Activated CD4-positive, CD25-positive, alpha-beta regulatory T cell (primary cell): ENCODE measurements around the gene KRTAP10-10.
"Not testable (repeated sequence)": the region's sequence is repeated elsewhere in the genome, so short reads cannot be mapped to it uniquely, and the experiment has no call there.

Experiments used
- DNase-seq, 4 experiments: peaks; one replicate each; lab custom pipeline; 2025; lab: John Stamatoyannopoulos, UW

The KRTAP10-10 gene

DNA sequence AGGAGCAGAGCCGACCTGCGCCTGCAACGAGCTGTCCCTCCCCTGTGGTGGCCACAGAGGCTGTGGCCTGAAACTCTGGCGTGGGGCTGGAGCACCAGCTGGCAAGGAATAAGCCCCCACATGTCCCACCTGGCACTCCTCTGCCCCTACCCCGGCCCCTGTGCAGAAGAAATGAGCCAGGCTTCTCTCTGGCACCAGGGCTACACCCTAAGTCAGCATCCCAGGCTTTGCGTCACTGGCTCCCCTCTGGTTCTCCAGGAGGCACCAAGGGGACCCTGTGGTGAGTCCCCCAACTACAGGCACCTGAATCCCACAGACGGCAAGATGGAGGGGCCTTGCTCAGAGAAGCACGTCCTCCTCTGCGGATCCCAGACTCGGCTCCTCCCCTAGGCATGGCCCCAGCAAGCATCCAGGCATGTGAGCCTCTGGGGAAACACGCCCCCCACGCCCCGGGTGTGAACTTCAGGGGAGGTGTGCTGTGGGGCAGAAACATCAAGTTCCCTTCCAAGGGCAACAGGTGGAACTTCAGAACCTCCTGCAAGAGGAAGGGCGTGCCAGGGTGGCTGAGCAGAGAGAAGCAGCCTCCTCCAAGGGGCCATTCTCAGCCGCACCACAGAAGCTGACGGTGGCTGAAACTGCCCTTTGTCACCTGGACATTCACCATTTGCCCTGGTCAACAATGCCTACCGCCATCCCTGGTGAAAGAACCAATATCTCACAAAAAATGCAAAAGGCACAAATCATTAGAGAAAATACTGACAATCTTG lies 33.9 kb upstream of the KRTAP10-10 start:
- DNase-seq: no peak

DNA sequence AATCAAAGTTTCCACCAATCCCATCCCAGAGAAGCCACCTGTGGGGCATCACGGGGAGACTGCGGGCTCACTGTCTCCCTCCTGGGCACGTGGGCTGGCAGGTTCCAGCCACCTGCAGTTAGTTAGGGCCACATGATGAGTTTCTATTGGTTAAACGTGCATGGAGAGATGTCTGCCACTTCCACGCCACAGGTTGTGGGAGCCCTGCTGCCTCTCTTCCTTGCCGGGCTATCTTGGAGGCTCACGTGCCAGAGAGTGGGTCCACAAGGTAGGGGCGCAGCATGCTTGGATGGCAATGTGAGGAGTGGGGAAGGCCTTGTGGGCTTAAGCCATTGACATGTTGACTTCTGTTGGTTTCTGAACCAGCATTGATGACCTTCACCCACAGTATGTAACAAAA lies 33.2 kb upstream of the KRTAP10-10 start:
- no peak for DNase-seq

DNA sequence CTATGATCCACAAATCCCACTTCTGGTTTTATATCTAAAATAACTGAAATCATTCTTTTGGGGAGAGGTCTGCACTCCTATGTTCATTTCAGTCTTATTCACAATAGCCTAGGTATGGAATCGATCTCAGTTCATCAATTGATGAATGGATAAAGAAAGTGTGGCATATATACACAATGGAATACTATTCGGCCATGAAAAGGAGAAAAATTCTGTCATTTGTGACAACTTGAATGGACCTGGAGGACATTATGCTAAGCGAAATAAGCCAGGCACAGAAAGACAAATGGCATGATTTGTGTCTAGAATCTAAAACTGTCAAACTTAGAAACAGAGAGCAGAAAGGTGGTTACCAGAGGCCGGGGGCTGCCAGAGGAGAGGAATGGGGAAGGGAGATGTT lies 30.7 kb upstream of the KRTAP10-10 start:
- DNase-seq: no peak

DNA sequence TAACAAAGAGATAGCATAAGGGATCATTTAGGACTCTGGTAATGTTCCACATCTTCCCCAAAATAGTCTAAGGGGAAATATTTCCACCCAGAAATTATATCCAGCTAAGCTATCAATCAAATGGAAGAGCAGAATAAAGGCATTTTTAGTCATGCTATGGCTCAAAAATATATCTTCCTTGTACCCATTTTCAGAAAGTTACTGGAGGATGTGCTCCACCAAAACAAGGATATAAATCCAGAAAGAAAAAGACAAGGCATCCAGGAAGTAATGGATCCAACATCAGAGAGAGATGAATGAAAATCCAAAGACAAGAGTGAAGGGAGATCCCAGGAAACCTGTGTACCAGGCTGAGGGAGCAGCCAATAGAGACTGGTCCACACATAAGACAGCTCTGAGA lies 28.0 kb upstream of the KRTAP10-10 start:
- no peak for DNase-seq

DNA sequence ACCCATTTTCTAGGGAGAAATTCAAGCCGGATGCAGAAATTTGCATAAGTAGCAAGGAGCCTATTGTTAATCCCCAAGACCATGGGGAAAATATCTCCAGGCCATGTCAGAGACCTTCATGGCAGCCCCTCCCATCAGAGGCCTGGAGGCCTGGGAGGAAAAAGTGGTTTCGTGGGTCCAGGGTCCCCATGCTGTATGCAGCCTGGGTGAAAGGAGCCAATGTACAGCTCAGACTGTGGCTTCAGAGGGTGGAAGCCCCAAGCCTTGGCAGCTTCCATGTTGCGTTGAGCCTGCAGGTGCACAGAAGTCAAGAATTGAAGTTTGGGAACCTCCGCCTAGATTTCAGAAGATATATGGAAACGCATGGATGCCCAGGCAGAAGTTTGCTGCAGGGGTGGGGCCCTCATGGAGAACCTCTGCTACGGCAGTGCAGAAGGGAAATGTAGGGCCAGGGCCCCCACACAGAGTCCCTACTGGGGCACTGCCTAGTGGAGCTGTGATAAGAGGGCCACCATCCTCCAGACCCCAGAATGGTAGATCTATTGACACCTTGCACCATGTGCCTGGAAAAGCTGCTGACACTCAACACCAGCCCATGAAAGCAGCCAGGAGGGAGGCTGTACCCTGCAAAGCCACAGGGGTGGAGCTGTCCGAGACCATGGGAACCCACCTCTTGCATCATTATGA lies 26.9 kb upstream of the KRTAP10-10 start:
- DNase-seq: not testable (repeated sequence)

DNA sequence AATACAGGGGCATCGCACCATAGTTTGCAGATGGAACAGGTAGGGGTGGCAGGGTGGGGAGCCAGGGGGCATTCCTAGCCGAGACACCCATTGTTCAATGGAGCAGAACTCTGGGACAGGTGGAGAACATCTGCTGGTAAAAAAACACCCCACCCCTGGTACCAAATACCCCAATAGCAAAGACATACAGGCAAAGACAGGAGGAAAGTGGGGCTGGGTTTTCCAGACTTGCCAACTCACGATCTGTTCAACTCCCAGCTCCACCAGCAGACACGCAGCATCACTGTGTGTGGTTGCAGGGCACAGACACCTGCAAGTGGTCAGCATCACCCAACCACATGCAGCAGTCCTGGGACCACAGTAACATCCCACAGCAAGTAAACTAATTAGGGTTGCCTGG lies 25.6 kb upstream of the KRTAP10-10 start:
- DNase-seq: no peak

DNA sequence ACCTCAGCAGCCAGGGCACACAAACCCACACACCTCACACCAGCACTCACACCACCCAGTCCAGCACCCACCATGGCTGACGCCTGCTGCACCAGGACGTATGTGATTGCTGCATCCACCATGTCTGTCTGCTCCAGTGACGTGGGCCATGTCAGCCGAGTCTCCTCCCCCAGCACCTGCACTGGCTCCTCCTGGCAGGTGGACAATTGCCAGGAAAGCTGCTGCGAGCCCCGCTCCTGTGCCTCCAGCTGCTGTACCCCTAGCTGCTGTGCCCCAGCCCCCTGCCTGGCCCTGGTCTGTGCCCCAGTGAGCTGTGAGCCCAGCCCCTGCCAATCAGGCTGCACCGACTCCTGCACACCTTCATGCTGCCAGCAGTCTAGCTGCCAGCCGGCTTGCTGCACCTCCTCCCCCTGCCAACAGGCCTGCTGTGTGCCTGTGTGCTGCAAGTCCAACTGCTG lies 25.1 kb upstream of the KRTAP10-10 start, which contains the start of gene KRTAP10-8:
Gene KRTAP10-8, plus strand, starts transcription at position 51 of the 458 bp plus-strand sequence. Its CDS starts 22 bp downstream, at position 73.
- DNase-seq: no peak

DNA sequence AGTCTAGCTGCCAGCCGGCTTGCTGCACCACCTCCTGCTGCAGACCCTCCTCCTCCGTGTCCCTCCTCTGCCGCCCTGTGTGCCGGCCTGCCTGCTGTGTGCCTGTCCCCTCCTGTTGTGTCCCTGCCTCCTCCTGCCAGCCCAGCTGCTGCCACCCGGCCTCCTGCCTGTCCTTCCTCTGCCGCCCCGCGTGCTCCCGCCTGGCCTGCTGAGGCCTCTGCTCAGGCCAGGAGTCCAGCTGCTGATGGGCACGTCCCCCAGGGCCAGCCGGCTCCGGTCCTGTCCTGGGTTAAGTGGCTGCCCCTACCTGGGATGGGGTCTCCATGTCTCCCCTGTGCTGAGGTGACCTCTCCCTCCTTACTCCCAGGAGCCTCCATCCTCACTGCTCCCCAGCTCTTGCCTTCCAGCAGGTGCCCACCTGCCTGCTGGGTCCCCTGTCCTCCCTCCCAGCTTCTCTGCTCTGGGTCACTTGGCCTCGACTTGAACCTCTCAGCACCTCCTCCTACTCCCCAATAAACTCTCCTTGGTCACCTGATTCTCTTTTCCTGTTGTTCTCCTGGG lies 24.4 kb upstream of the KRTAP10-10 start:
- DNase-seq: no peak

DNA sequence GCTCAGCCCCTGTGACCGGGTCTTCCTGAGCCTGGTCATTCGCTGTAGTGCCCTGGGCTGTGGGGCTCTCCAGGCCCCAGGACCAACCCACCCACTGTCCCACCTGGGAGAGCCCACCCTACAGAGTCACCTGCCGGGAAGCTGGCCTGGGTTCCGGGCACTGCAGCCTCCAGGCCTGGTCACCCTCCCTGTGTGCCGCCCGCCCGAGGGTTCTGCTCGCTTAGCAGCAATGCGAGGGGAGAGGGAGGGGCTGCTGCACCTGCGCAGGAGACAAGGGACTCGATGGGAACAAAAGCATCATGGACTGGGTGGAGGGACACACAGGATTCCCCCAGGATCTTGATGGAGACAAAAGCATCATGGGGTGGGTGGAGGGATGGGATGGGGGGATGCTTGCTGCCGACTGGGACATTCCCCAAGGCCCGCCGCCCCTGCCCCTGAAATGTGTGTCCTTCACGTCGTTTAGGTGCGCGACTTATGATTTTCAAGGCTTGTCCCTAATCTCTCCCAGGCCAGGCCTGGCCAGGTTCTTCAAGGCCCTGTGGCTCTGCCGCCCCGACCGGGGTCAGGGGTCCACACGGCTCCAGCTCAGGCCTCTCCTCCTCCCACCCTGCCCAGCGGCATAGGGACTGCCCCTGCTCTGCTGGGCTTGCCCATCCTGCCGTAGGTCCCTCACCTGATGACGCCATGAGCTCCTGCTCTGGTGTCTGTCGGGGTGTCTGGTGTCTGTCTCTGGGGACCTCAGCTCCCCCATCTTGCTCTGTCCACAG lies 23.6 kb upstream of the KRTAP10-10 start:
- no peak for DNase-seq

DNA sequence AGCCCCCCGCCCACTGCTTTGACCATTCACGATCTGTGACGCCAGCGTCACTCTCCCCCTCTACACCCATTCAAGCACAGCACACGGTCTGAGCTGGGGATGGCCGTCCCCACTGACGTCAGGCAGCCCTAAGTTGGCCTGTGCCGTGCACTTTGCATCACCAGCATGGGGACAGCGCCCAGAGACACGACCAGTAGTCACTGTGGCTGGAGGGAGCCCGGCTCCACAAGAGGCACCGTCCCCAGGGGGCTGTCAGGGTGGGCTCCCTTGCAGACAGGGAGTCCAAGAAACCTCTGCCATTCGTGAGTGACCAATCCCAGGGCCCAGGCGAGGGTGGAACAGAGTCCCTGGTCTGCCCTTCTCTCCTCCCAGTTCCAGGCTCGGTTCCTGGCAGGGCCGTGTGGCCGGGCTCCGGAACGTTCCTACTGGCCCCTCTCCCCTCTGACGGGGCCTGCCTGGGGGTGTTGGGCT lies 23.0 kb upstream of the KRTAP10-10 start:
- DNase-seq: no peak

DNA sequence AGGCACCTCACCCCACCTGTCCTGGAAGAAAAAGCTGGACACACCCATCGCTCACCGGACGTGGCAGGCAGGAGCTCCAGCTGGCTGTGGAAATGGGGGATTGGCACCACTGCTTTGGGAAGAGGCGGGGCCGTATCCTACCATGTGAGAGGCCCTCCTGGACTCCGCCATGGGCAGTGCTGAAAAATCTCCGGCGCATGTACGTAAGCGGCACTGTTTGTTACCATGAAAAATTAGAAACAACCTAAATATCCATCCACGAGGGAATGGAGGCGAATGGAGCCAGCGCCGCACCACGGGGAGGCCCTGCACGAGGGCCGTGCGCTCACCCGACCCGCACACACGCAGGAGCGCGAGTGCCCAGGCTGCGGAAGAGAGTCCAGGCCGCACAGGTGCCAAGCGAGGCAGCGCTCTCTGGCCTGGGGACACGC lies 22.2 kb upstream of the KRTAP10-10 start:
- DNase-seq: no peak

DNA sequence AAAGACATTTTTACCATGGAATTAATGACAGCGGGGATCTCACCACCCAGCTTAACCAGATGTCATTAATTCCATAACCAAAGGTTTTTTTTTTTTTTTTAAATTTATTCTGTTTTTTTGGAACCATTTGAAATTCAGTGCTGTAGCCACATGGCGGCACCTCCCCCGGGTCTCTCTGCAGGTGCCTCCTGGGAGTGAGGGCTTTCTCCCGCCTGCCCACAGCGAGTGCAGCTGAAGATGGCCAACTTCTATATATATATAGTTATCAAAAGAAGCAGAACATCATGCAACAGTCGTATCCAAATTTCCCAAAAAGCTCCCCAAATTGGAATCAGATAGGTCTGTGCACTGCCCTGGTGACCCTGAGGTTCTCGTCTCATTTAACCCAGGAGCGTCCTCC lies 21.7 kb upstream of the KRTAP10-10 start:
- DNase-seq: no peak

DNA sequence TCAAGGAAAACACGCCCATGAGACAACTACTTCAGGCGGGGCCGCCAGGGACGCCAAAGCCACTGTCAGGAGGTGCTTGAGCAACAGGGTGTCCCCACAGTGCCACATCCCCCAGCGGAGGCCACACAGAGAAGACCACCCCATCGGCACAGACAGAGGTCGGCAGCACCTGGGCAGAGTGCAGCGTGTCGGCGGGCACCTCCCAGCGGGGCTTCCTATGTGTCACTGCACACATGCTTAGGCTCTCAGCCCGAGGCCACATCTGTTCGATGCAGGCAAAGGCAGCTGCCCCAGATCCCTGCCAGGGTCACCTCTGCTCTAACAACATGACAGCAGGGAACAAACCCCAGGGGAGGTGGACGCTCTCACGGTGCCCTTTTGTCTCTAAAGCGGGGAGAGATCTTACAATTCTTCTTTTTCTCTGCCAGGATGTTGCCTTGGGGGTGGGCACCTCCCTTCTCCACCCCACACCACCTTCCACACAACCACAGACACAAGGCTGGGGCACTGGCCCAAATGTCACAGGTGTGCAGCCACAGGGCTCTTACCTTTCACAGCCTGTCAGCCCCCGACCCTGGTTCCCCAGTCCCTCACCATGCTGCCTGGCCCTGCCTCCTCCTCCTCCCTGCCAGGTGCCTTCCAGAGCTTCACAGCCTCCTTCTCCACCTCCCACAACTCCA lies 21.1 kb upstream of the KRTAP10-10 start:
- no peak for DNase-seq

DNA sequence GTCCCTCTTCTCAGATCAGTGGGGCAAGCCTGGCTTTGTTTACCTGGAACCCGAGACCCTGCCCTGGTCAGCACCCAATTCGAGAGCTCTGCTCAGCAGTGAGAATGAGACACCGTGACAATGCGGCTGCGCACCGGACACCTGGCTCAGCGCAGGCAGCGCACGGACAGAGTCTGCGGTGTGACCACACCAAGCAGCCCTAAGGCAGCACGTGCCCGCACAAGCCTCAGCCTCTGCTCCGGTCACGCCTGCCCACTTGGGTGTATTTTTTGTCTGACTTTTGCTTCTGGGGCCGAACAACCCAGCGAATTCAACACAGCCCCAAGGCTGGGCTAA lies 20.6 kb upstream of the KRTAP10-10 start:
- DNase-seq: no peak

DNA sequence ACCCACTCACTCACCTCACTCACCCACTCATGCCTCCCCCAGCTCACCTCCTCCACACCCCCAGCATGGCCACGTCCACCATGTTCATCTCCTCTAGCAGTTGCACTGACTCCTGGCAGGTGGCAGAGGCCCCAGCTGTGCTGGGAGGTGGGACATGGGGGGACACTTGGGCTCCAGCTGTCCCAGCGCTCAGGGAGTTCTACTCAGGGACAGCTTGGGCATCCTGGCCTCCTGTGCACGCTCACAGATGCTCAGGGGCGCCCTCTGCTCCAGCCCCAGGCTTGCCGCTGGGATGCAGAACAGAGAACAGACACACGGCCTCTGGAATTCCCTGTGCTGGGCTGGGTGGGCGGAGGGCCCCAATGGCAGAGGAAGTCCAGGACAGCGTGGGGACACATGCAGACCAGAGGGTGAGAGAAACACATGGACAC lies 20.1 kb upstream of the KRTAP10-10 start:
- DNase-seq: no peak

DNA sequence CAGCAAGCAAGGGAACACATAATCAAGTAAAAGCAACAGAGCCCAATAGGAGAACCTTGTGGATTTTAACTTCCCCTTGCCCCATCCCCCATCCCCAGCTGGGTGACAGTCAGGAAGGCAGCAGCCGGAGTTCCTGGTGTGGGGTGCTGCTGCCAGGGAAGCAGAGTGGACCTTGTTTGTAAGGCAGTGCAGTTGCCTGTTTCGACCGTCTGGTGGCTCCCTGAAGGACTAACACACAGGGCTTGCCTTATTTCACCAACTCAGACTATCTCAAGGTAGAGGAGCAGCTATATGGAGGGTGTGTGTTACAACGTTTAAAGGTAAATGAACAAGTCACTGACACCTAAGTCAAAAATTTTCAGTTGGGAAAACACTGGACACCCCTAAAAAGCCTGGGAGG lies 18.7 kb upstream of the KRTAP10-10 start:
- DNase-seq: no peak

DNA sequence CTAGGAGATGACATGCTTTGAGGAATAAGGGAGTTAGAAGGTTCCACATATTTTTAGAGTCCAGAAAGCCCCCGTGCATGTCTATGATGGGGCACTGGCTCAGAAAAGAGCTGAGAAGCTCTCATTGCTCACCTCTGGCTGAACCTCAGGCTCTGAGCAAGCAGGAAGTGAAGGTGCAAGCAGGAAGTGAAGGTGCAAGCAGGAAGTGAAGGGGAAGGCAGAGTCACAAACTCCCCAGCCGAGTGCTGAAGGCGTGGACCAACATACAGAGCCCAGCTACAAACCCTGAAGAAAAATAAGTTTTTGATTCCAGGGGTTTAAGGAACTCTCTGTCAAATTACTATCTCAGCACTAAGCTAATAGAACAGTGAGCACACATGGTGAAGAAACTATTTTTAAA lies 18.2 kb upstream of the KRTAP10-10 start:
- DNase-seq: peak in 3 of 4 experiments; percentile 9 to 43 (median 34)

DNA sequence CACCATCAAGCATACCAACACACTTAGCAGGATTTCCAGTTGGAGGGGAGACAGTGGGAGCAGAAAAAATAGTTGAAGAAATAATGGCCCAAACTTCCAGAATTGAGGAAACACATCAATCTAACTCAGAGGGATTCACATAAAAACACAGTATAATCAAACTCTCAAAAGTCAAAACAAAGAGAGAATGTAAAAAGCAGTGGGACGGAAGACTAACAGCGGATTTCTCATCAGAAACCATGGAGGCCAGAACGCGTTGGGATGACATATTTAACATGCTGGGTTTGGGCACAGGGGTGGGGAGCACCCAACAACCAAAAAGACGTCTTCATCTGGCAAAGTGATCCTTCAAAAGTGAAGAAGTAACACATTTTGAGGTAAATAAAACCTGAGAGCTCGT lies 17.3 kb upstream of the KRTAP10-10 start:
- no peak for DNase-seq

DNA sequence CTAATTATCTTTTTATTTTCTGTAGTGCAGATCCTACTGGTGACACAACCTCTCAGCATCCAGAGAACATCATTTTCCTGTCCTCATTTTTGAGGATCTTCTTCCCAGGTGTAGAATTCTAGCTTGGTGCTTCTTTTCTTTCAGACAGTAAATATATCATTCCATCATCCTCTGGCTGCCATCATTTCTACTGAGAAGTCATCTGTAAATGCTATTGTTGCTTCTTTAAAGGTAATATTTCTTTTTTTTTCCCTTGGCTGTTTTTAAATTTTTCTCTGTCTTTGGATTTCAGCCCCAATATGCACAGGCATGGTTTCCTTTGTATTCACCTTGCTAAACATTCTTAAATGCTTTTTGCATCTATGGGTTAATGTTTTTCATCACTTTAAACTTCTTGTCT lies 13.6 kb upstream of the KRTAP10-10 start:
- no peak for DNase-seq

DNA sequence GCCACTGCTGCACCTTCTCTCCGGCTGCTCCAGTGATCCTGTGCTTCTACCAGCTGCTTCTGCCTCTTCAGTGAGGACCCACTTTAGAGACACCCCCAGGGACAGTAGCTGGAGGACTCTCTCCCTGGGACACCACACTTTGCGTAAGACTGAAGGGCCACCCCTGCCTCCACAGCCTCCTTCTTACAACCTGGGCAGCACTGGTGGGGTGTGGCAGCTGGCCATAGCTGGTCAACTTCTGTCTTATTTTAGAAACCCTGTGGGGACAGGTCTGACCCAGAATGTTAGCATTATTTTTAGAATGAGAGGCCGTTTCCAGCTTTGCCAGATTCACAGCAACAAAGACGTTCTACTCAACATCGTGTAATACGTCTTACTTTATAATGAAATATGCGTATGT lies 11.4 kb upstream of the KRTAP10-10 start:
- DNase-seq: no peak

DNA sequence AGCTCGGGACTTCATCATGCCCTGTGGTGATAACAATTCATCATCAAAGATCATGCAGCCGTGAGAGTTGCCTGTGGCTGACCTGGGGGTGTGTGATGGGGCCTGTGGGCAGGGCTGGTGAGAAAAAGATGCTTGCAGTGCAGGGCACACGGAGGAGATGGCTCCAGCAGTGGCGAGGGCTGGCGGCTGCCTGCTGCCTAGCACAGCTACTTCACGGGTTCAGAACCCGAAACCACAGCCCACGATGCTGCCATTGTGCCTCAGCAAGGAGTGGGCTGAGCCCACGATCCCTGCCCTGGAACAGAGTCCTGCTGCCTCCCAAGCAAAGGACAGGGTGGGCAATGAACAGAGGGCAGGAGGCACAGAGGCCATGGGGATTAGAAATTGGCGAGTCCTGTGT lies 10.9 kb upstream of the KRTAP10-10 start:
- no peak for DNase-seq

DNA sequence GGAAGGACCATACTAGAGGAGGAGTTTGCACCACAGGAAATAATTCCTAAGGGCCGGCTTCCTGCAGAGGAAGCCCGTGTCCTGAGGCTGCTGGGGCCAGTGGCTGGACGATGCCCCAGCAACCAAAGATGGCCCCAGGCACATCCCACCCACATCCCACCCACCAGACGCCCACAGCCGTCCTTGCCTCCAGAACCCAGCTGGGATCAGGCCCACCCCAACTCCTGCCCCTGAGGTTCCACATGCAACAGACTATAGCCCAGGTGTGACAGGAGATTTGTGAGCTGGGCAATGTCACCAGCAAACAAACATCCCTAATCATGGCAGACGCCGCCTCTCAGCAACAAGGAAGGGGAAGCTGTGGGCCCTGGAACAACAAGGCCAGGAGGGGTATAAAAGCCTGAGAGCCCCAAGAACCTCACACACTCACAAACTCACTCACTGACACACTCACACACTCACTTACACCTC lies 10.4 kb upstream of the KRTAP10-10 start, which contains the start of gene KRTAP10-9:
Gene KRTAP10-9, plus strand, starts transcription at position 421 of the 471 bp plus-strand sequence. CDS start 79 bp downstream, outside the sequence.
- no peak for DNase-seq
